OCI-LY1 (cell line): ENCODE measurements around the gene PTTG2.
A peak's percentile ranks its signal among the peaks of the same experiment; 100 is the strongest.

ENCODE experiments used
- H2AFZ ChIP-seq: fragments of 200-600 bp; sonication (generic), shearing (Covaris generic); 2 replicates; pipeline ENCODE4 v1.6.0; 2014; ENCODE audit warnings: antibody characterized with exemption, mild to moderate bottlenecking, low read length
- H3F3A ChIP-seq: fragments of 200-600 bp; sonication (generic), shearing (Covaris generic); 2 replicates; pipeline ENCODE4 v1.6.0; 2014; ENCODE audit warnings: mild to moderate bottlenecking, antibody characterized with exemption, low read length, moderate library complexity; ENCODE audit not compliant: insufficient read depth
- H3K27ac ChIP-seq: fragments of 200-600 bp; sonication (generic); 2 replicates; pipeline ENCODE4 v1.5.1; 2014; ENCODE audit warnings: low read length, mixed run types, mild to moderate bottlenecking, low read depth; ENCODE audit not compliant: poor library complexity, severe bottlenecking
- H3K27me3 ChIP-seq: fragments of 200-600 bp; sonication (generic); 2 replicates; pipeline ENCODE4 v1.6.0; 2014; ENCODE audit warnings: antibody characterized with exemption, mild to moderate bottlenecking, low read length, moderate library complexity; ENCODE audit not compliant: insufficient read depth
- H3K36me3 ChIP-seq: fragments of 200-600 bp; sonication (generic); 2 replicates; pipeline ENCODE4 v1.6.1; 2014; ENCODE audit warnings: mild to moderate bottlenecking, antibody characterized with exemption, low read length, moderate library complexity, mixed read lengths; ENCODE audit not compliant: insufficient read depth
- H3K4me1 ChIP-seq: fragments of 200-600 bp; sonication (generic); 2 replicates; pipeline ENCODE4 v1.5.1; 2014; ENCODE audit warnings: mild to moderate bottlenecking, low read length, moderate library complexity; ENCODE audit not compliant: insufficient read depth, severe bottlenecking
- H3K4me2 ChIP-seq: fragments of 200-600 bp; sonication (generic), shearing (Covaris generic); 2 replicates; pipeline ENCODE4 v1.6.1; 2014; ENCODE audit warnings: low read length
- H3K4me3 ChIP-seq: fragments of 200-600 bp; sonication (generic); 2 replicates; pipeline ENCODE4 v1.5.1; 2014; ENCODE audit warnings: low read length, low read depth, mild to moderate bottlenecking, mixed read lengths; ENCODE audit not compliant: poor library complexity, severe bottlenecking
- H3K79me2 ChIP-seq: fragments of 200-600 bp; shearing (Covaris generic); 2 replicates; pipeline ENCODE4 v1.6.1; 2016; ENCODE audit warnings: mixed run types, low read length, mixed read lengths; ENCODE audit not compliant: insufficient read depth
- H3K9ac ChIP-seq: fragments of 200-600 bp; sonication (generic), shearing (Covaris generic); 2 replicates; pipeline ENCODE4 v1.6.1; 2014; ENCODE audit warnings: mild to moderate bottlenecking, low read length, mixed read lengths
- H3K9me2 ChIP-seq: fragments of 200-600 bp; sonication (generic), shearing (Covaris generic); 2 replicates; pipeline ENCODE4 v1.6.1; 2014; ENCODE audit warnings: low read depth, mild to moderate bottlenecking, low read length, mixed read lengths
- H3K9me3 ChIP-seq: fragments of 200-600 bp; shearing (Covaris generic); 2 replicates; pipeline ENCODE4 v1.6.1; 2014; ENCODE audit warnings: low read length, mixed read lengths
- H4K20me1 ChIP-seq: fragments of 200-600 bp; sonication (generic), shearing (Covaris generic); 2 replicates; pipeline ENCODE4 v1.6.0; 2016; ENCODE audit warnings: mild to moderate bottlenecking, low read length; ENCODE audit not compliant: insufficient read depth
- CTCF ChIP-seq: fragments of 200-600 bp; sonication (generic), shearing (Covaris generic); IDR thresholded peaks from 2 replicates; pipeline ENCODE4 v1.5.1; 2017; ENCODE audit warnings: mild to moderate bottlenecking, antibody characterized with exemption, low read length, moderate library complexity, mixed read lengths
- EZH2 ChIP-seq: fragments of 200-600 bp; sonication (generic), shearing (Covaris generic); IDR thresholded peaks from 2 replicates; pipeline ENCODE4 v1.8.0; 2017; ENCODE audit warnings: borderline replicate concordance, mixed run types, mild to moderate bottlenecking, antibody characterized with exemption, low read length, moderate library complexity, mixed read lengths

PTTG2 gene

DNA sequence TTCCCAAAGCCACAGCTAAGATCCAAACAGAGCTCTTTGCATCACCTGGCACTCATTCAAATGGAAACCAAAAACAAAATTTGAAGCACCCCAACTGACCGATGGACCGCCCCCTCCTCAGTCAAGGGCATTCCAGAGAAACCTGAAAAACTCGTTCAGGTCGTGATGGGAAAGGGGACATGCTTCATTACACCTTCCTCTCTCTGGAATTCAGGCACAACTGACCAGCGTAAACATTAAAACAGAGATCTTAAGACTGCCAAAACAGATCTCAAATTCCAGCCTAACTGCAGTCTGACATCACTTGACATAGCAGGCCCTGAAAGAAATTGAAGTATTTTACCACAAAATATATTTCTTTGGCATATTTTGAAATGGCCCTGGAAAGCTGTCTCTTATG lies 28.5 kb downstream of the PTTG2 start:
- H4K20me1 ChIP-seq = no peaks in the 10 kb centered on the region
- peaks cover 96% of the 10 kb centered on the region for H3K4me1 ChIP-seq
- no peak overlapping the region for H2AFZ ChIP-seq
- 0 out of 2 replicates have a peak, but pooled peaks cover 9% of the 10 kb centered on the region for H3F3A ChIP-seq
- H3K27ac ChIP-seq = peak overlapping the region; percentile 100
- H3K4me2 ChIP-seq = peak overlapping the region; percentile 68
- peaks cover 49% of the 10 kb centered on the region for H3K36me3 ChIP-seq
- no peaks in the 10 kb centered on the region for H3K27me3 ChIP-seq
- peak overlapping the region; percentile 80 for H3K9ac ChIP-seq
- peaks cover 73% of the 10 kb centered on the region for H3K79me2 ChIP-seq
- TF ChIP-seq EZH2 (no peak), CTCF (no peak)
- H3K9me3 ChIP-seq = no peaks in the 10 kb centered on the region
- peak overlapping the region; percentile 41 for H3K4me3 ChIP-seq
- no peaks in the 10 kb centered on the region for H3K9me2 ChIP-seq

GRCh38 chr4:37989398-37990260 lies 29.4 kb downstream of the PTTG2 start:
- Histone ChIP-seq H4K20me1 (no peaks in the 10 kb centered on the region), H3K27ac (peak overlapping the region; percentile 100), H3K27me3 (no peaks in the 10 kb centered on the region), H3K36me3 (peaks cover 40% of the 10 kb centered on the region), H3K4me2 (peak overlapping the region; percentile 68), H3K79me2 (peaks cover 72% of the 10 kb centered on the region), H3K4me3 (peak overlapping the region; percentile 38), H2AFZ (no peak overlapping the region), H3K9me2 (no peaks in the 10 kb centered on the region), H3K4me1 (peaks cover 96% of the 10 kb centered on the region), H3F3A (0 out of 2 replicates have a peak, but pooled peaks cover 9% of the 10 kb centered on the region), H3K9me3 (no peaks in the 10 kb centered on the region), H3K9ac (peak overlapping the region; percentile 80)
- no peak for TF ChIP-seq EZH2
- no peak for TF ChIP-seq CTCF

DNA sequence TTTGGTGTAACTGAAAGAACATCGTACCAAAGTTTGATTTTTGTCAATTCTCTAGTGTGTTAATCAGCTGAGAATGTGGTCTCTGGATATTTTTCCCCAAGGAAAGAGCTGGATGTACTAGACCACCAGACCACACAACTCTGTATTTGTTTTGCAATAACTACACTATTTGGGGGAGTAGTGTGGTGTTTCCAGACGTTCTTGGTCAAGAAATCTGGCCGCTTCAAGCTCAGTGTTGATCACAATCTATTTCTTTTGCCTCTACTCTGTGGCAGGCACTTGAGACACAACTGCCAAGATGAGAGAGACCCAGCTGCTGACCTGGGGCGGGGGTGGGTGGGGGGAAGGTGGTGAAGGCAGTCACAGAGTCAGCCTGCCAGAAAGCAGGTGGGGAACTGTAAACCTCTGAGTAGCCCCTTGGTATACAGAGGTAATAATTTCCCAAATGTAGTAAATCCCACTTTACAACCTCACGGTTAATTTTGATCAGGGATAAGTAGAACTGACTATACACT lies 30.6 kb downstream of the PTTG2 start:
- Histone ChIP-seq H3K4me1 (peaks cover 96% of the 10 kb centered on the region), H3K27me3 (no peaks in the 10 kb centered on the region), H3K9me3 (no peaks in the 10 kb centered on the region), H3K79me2 (peaks cover 72% of the 10 kb centered on the region), H2AFZ (no peak overlapping the region), H3K27ac (peak overlapping the region; percentile 100), H3K36me3 (peaks cover 40% of the 10 kb centered on the region), H3K9me2 (no peaks in the 10 kb centered on the region), H3K4me3 (peak overlapping the region; percentile 38), H4K20me1 (no peaks in the 10 kb centered on the region), H3K9ac (peak overlapping the region; percentile 80), H3F3A (0 out of 2 replicates have a peak, but pooled peaks cover 9% of the 10 kb centered on the region), H3K4me2 (peak overlapping the region; percentile 68)
- TF ChIP-seq EZH2 (no peak), CTCF (no peak)
